Raji (cell line): Measurements from ENCODE around the gene UFL1.
A peak's percentile ranks its signal among the peaks of the same experiment; 100 is the strongest.

Experiments used
- POLR2A ChIP-seq: IDR thresholded peaks from 2 replicates; pipeline ENCODE4 v1.6.1; 2011; ENCODE audit warnings: low read depth, low read length, control low read depth; ENCODE audit not compliant: insufficient read depth

UFL1 gene

DNA sequence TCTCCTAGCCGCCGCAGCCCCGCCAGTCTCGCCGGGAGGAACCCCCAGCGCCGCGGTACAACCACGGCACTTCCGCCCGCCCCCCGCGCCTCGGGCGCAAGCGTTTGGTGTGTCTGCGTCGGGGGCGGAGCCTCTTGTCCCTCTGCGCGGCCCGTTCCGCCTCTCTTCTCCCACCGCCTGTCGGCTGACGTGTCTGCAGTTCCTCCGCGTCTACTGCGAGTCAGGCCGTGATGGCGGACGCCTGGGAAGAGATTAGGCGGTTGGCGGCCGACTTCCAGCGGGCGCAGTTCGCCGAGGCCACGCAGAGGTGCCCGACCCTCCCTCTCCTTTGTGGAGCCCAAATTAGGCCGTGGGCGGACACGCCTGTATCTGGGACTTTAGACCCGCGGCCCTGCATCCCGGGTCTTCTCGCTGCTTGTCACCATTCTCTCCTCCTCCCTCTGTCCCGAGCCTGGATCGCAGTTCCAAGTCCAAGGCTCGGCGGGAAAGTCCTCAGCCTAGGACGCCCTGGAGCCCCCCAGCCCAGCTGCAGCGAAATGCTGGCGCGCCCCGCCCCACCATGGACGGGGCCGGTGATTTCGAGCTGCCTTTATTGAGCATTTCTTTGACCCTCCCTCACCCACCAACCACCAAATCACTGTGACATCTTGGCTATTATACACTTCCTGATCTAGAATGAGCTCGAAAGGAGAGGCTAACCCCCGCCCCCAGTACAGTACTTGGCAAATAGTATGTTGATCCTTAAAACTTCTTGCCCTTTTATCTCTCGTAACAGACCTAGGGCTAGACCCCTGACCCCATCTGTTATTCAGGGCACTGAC, at the start of gene UFL1:
TSS of gene UFL1 (plus strand) at position 163 of the 821 bp plus-strand sequence. CDS start at position 231, 68 bp downstream.
- peak; percentile 98 for TF ChIP-seq POLR2A

DNA sequence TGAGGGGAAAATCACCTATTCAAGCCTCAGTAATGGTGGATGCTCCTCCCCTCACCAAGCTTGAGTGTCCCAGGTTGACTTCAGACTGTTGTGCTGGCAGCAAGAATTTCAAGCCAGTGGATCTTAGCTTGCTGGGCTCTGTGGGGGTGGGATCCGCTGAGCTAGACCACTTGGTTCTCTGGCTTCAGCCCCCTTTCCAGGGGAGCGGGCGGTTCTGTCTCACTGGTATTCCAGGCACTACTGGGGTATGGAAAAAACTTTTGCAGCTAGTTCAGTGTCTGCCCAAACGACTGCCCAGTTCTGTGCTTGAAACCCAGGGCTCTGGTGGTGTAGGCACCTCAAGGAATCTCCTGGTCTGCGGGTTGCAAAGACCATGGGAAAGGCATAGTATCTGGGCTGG, 42.9 kb upstream of the UFL1 start:
- no peak for TF ChIP-seq POLR2A

DNA sequence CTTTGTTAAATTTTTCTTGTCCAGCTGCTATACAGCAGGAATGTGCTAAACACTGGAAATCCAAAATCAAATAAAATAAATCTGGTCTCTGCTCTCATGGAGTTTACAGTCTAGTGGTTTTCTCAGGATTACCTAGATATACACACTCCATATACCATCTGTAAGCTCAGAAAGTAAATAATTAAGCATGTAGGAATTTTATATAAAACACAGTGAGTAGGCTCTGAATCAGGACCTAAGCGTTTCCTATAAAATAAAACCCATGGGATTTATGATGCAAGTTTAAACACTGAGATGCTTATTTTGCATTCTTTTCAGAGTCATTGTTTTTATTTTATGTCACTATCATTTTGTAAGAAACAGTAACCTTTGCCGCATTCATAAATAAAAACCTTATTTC, 29.7 kb upstream of the UFL1 start:
- TF ChIP-seq POLR2A, result no peak

DNA sequence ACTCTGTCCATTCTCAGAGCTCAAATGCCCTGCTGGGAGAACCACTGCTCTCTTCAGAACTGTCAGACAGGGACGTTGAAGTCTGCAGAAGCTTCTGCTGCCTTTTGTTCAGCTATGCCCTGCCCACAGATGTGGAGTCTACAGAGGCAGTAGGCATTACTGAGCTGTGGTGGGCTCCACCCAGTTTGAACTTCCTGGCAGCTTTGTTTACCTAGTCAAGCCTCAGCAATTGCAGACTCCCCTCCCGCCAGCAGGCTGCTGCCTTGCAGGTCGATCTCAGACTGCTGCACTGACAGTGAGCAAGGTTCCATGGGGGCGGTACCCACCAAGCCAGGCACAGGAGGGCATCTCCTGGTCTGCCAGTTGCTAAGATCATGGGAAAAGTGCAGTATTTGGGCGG, 21.8 kb upstream of the UFL1 start:
- no peak for TF ChIP-seq POLR2A

DNA sequence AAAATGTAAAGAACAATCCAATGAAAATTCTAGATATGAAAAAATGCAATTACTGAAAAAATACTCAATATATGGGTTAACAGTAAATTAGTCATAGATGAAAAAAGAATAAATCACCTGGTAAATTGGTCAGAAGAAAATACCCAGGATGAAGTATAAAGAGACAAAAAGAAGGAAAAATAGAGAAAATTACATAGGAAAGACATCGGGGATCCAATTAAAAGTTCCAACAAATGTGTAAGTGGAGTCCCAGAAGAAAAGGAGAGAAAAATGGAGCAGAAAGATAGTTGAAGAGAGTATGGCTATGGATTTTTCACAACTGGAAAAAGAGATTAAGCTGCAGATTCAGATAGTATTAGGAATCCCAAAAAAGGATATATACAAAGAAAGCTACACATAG, 18.7 kb upstream of the UFL1 start:
- TF ChIP-seq POLR2A, result no peak

DNA sequence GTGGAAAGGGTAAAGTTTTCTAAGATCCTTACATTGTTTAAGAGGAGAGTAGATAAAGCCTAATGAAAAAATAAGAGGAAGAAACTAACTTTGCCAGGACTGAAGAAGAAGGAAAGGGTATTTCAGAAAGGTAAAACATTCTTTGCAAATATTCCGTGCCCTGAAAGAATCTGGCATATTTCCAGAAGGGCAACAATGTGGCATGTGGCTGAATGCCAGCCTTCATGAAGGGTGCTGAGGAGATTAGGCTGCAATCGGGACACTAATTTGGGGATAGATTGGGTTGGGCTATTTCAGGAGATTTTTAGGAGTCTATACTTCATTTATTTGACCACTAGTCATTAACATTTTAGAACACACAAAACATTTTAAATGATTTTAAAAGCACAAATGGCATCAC, 16.2 kb upstream of the UFL1 start:
- TF ChIP-seq POLR2A, result no peak

DNA sequence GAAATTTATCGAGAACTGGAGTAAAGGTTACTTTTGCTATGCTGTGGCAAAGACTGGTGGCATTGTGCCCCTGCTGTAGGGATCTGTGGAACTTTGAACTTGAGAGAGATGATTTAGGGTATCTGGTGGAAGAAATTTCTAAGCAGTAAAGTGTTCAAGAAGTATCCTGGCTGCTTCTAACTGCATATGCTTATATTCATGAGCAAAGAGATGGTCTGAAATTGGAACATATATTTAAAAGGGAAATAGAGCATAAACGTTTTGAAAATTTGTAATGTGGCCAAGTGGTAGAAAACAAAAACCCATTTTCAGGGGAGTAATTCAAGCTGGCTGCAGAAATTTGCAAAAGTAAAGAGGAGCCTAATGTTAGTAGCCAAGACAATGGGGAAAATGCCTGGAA, 12.3 kb upstream of the UFL1 start:
- no peak for TF ChIP-seq POLR2A

DNA sequence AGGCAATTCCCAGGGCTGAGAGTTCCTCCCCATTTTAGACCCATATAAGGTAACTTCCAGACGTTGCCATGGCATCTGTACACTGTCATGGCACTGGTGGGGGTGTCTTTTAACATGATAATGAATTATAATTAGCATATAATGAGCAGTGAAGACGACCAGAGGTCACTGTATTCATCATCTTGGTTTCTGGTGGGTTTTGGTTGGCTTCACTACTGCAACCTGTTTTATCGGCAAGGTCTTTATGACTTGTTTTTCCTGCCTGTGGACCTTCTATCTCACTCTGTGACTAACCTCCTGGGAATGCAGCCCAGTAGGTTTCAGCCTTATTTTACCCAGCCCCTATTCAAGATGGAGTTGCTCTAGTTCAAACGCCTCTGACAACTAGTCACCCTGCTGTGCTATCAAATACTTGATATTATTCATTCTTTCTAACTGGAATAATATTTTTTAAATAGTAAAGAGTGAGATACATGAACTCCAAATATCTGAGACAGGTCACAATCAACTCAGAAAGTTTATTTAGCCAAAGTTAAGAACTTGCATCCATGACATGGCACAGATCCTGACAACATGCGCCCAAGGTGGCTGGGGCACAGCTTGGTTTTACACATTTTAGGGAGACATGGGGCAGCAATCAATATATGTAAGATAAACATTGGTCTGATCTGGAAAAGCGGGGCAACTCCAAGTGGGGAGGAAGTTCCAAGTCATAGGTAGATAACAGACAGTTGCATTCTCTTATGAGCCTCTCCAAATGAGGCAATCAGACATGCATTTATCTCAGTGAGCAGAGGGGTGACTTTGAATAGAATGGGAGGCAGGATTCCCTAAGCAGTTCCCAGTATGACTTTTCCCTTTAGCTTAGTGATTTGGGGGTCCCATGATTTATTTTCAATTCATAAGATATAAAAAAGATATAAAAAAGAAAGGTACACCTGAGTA, 1.2 kb upstream of the UFL1 start:
- no peak for TF ChIP-seq POLR2A

DNA sequence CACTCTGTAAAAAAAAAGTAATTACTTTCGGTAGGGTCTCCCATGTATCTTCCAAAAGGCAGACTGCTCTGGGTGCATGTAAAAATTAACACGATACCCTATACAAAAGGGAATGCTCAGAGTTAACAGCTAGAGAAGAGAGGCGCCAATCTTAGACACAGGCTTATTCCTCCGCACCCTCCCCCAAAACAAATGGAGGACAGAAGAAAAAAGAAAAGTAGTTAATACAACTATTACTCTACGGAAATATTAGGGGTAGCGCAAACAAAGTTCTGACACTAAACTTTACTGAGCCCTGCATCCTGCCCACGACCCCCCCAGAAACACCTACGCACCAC, 331 bp upstream of the UFL1 start:
- TF ChIP-seq POLR2A, result no peak

DNA sequence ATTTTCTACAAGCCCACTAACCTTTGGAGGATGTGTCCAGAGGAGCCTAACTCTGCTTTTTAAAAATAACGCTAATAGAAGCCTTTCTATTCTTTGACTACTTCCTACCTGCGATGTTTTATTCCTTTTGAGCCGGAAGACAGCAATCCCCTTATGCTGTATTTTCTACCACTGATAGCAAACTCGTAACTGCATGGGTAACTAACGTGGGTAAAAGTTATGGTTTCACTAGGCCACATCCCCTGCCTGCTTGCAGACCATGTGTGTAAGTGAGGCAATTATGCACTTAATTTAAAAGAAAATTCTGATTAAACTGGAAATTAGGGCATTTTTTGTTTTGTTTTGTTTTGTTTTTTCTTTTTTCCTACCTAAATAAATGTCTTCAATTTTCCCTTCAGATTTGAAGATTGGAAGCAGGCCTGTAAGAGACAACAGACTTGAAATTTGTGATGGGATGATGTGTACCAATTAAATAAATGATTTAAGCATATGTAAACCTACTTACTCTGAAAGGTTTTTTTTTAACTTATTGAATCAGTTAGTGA, 931 bp downstream of the UFL1 start:
- no peak for TF ChIP-seq POLR2A

DNA sequence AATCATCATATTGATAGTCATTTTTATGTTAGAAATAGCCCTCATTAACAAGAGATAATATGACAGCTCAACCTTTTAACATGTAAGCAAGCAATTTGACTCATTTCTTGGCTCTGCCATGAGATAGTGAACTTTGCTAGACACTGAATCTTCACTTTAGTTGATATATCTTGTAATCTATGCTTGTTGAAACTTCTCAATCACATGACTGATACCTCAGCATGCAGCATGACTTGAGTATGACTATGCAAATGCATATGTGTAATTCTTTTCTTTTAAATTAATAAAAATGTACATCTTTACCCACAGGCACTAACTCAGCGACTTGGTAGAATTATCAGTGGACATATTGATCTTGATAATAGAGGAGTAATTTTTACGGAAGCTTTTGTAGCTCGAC, 6.6 kb downstream of the UFL1 start:
- no peak for TF ChIP-seq POLR2A

DNA sequence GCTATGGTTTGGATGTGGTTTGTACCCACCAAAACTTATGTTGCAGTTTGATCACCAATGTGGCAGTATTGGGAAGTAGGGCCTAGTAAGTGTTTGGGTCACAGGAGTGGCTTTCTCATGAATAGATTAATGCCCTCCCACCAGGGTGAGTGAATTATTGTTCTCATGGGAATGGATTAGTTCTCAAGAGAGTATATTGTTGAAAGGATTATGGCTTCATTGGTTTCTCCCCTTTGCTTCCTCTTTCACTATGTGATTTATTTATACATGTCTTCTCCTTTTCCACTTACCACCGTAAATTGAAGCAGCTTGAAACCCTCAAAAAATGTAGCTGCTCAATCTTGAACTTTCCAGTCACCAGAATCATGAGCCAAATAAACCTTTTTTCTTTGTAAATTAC, 10.8 kb downstream of the UFL1 start:
- TF ChIP-seq POLR2A, result no peak

DNA sequence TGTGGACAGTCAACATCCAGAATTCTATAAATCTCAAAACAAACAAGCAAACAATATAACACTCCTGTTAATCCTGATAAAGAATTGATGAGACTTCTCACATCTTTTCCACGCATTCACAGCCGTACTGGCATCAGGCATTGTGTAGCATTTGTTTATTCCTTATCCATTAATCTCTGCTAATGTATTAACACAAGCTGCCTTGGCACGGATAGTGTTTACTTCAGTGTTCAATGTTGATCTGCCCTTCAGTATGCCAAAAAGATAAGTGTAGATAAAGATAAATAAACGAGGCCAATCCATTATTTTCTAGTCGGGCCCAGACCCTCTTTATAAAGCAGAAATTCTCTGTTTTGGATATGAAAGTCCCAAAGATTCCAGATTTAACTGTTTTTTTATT, 16.1 kb downstream of the UFL1 start:
- TF ChIP-seq POLR2A, result no peak

DNA sequence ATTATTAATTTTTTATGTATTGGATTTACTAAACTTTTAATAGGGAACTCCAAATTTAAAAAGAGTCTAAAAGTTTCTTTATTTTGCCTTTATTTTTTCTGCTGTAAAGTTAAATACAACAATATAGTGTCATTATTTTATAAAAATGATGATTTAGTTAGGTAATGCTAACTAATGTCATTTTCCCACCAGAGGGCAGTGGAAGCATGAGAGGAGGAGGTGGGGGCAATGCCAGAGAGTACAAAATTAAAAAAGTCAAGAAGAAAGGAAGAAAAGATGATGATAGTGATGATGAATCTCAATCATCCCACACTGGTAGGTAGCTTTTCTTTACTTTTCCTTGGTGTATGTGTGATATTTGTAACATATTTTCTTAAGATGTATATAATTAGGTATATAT, 21.1 kb downstream of the UFL1 start:
- TF ChIP-seq POLR2A, result no peak

DNA sequence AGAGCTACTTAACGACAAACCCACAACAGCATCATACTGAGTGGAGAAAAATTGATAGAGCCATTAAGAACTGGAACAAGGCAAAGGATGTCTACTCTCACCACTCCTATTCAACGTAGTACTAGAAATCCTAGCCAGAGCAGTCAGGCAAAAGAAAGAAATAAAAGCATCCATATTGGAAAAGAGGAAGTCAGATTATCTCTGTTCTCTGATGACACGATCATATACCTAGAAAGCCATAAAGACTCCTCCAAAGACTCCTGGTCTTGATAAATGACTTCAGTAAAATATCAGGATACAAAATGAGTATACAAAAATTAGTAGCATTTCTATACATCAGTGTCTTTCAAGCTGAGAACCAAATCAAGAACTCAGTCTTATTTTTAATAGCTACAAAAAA, 24.3 kb downstream of the UFL1 start:
- TF ChIP-seq POLR2A, result no peak

DNA sequence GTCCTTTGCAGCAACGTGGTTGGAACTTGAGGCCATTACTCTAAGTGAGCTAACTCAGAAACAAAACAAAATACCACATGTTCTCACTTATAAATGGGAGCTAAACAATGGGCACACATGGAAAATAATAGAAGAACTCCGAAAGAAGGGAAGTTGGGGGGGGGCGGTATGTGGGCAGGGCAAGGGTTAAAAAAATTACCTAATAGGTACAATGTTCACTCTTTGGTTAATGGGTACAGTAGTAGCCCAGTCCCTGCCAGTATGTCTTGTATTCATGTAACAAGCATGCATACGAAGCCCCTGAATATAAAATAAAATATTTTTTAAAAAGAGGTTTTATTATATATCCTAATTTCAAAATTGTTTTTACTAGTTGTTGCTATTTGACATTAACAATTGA, 26.0 kb downstream of the UFL1 start:
- no peak for TF ChIP-seq POLR2A
